HG03280 (cell line): ENCODE measurements around the gene C20orf204.

Experiments
- ATAC-seq: cut with Tn5 transposase; IDR thresholded peaks from one replicate; pipeline ENCODE4 v1.9.1; 2021; ENCODE audit warnings: mild to moderate bottlenecking, moderate library complexity; ENCODE audit not compliant: unreplicated experiment

The C20orf204 gene

GRCh38 chr20:64041040-64041780 is 5.2 kb downstream of the C20orf204 start:
- no peak for ATAC-seq

- no peak for ATAC-seq
Measured at GRCh38 chr20:64041781-64042053, 5.7 kb downstream of the C20orf204 start.

GRCh38 chr20:64042054-64042781 is 6.2 kb downstream of the C20orf204 start:
- ATAC-seq, result no peak

- no peak for ATAC-seq
Measured at GRCh38 chr20:64043768-64044167, 7.8 kb downstream of the C20orf204 start.

GRCh38 chr20:64044484-64045247 is 8.7 kb downstream of the C20orf204 start:
- no peak for ATAC-seq

GRCh38 chr20:64045346-64046011 is 9.5 kb downstream of the C20orf204 start:
- ATAC-seq, result no peak

GRCh38 chr20:64047046-64047389 is 11.0 kb downstream of the C20orf204 start:
- ATAC-seq, result no peak

GRCh38 chr20:64047968-64048401 is 12.0 kb downstream of the C20orf204 start:
- no peak for ATAC-seq

- no peak for ATAC-seq
Measured at GRCh38 chr20:64048402-64049044, 12.5 kb downstream of the C20orf204 start.

- ATAC-seq, result no peak
Measured at GRCh38 chr20:64049060-64049877, 13.3 kb downstream of the C20orf204 start, which contains the start of gene SOX18. TSS of gene SOX18 (minus strand) at chr20:64049639. CDS start at chr20:64049516, 123 bp downstream.

GRCh38 chr20:64049878-64050260 is 13.9 kb downstream of the C20orf204 start:
- ATAC-seq, result no peak

- no peak for ATAC-seq
Measured at GRCh38 chr20:64050261-64051032, 14.5 kb downstream of the C20orf204 start.

GRCh38 chr20:64051033-64051452 is 15.1 kb downstream of the C20orf204 start:
- ATAC-seq, result no peak

GRCh38 chr20:64051561-64052325 is 15.8 kb downstream of the C20orf204 start:
- ATAC-seq, result no peak

GRCh38 chr20:64052326-64052722 is 16.3 kb downstream of the C20orf204 start:
- no peak for ATAC-seq

GRCh38 chr20:64052987-64053840 is 17.2 kb downstream of the C20orf204 start:
- no peak for ATAC-seq

- no peak for ATAC-seq
Measured at GRCh38 chr20:64053841-64054661, 18.1 kb downstream of the C20orf204 start.
